ENCODE results near the gene PRICKLE4.
"Not testable (repeated sequence)": the region's sequence is repeated elsewhere in the genome, so short reads cannot be mapped to it uniquely, and the experiment has no call there.

PRICKLE4 gene

GRCh38 chr6:41798901-41799558 lies 18.4 kb downstream of the PRICKLE4 start:
- DNase-seq (ENCODE audit: low spot score), result no peak

GRCh38 chr6:41799559-41799911 lies 19.0 kb downstream of the PRICKLE4 start:
- DNase-seq (ENCODE audit: low spot score), result no peak

GRCh38 chr6:41801380-41801779 lies 20.8 kb downstream of the PRICKLE4 start:
- peak; percentile 55 for DNase-seq (ENCODE audit: low spot score)

- DNase-seq (ENCODE audit: low spot score), result no peak
Measured at GRCh38 chr6:41805830-41806774, 25.5 kb downstream of the PRICKLE4 start.

GRCh38 chr6:41811095-41811494 lies 30.5 kb downstream of the PRICKLE4 start:
- no peak for DNase-seq (ENCODE audit: low spot score)

GRCh38 chr6:41811946-41812345 lies 31.4 kb downstream of the PRICKLE4 start:
- not testable (repeated sequence) for DNase-seq (ENCODE audit: low spot score)

- no peak for DNase-seq (ENCODE audit: low spot score)
Measured at GRCh38 chr6:41813469-41813868, 32.9 kb downstream of the PRICKLE4 start.

- DNase-seq (ENCODE audit: low spot score), result no peak
Measured at GRCh38 chr6:41813956-41814355, 33.4 kb downstream of the PRICKLE4 start.

GRCh38 chr6:41814629-41815028 lies 34.0 kb downstream of the PRICKLE4 start:
- DNase-seq (ENCODE audit: low spot score), result no peak

GRCh38 chr6:41815587-41815986 lies 35.0 kb downstream of the PRICKLE4 start:
- DNase-seq (ENCODE audit: low spot score), result no peak

GRCh38 chr6:41818271-41819054 lies 37.9 kb downstream of the PRICKLE4 start:
- DNase-seq (ENCODE audit: low spot score), result no peak

- no peak for DNase-seq (ENCODE audit: low spot score)
Measured at GRCh38 chr6:41821266-41821665, 40.7 kb downstream of the PRICKLE4 start.

GRCh38 chr6:41822021-41822420 lies 41.4 kb downstream of the PRICKLE4 start:
- no peak for DNase-seq (ENCODE audit: low spot score)

- no peak for DNase-seq (ENCODE audit: low spot score)
Measured at GRCh38 chr6:41823178-41823577, 42.6 kb downstream of the PRICKLE4 start.

GRCh38 chr6:41824571-41825569 lies 44.3 kb downstream of the PRICKLE4 start:
- DNase-seq (ENCODE audit: low spot score), result no peak

- no peak for DNase-seq (ENCODE audit: low spot score)
Measured at GRCh38 chr6:41826343-41827022, 45.9 kb downstream of the PRICKLE4 start.

GRCh38 chr6:41832263-41832662 lies 51.7 kb downstream of the PRICKLE4 start:
- no peak for DNase-seq (ENCODE audit: low spot score)

- DNase-seq (ENCODE audit: low spot score), result no peak
Measured at GRCh38 chr6:41836022-41836659, 55.6 kb downstream of the PRICKLE4 start.

- no peak for DNase-seq (ENCODE audit: low spot score)
Measured at GRCh38 chr6:41836660-41837052, 56.1 kb downstream of the PRICKLE4 start.
